Measurements from ENCODE around the gene CUL3. TPM values are rescaled to one million over a fixed set of nuclear protein-coding genes. Genes with fewer than 3 reads are reported as not detected.

The CUL3 gene
- total RNA-seq, 1 experiment from 2014 or later = 132 TPM

Other genes with a start within 250 kb of the CUL3 start
- gene FAM124B, start 183.3 kb downstream of the CUL3 start, total RNA-seq (2014; rRNA removed; shearing (Covaris generic); ENCODE audit: low replicate concordance) = not detected in 2 replicates
- gene CCDC195, start 131.0 kb upstream of the CUL3 start, total RNA-seq (2014; rRNA removed; shearing (Covaris generic); ENCODE audit: low replicate concordance) = not detected in 2 replicates

Data from Karpas-422 (cell line).